NCI-H1105 treated with DMSO at 0.1 percent for 48 hours (cell line): Measurements from ENCODE around the gene PRPF40A.
A peak's percentile ranks its signal among the peaks of the same experiment; 100 is the strongest.

ENCODE experiments used
- DNase-seq: peaks from one replicate; lab custom pipeline; 2025; lab: John Stamatoyannopoulos, UW

PRPF40A gene

GRCh38 chr2:152651834-152652233 lies 65.4 kb downstream of the PRPF40A start:
- DNase-seq: peak; percentile 3

GRCh38 chr2:152650768-152651371 lies 66.4 kb downstream of the PRPF40A start:
- no peak for DNase-seq

GRCh38 chr2:152649997-152650396 lies 67.3 kb downstream of the PRPF40A start:
- no peak for DNase-seq

- peak; percentile 15 for DNase-seq
Observed at GRCh38 chr2:152648336-152648735, 68.9 kb downstream of the PRPF40A start.

- DNase-seq: peak; percentile 90
Observed at GRCh38 chr2:152647552-152647951, 69.7 kb downstream of the PRPF40A start.

- no peak for DNase-seq
Observed at GRCh38 chr2:152646775-152647174, 70.5 kb downstream of the PRPF40A start.

- DNase-seq: no peak
Observed at GRCh38 chr2:152646264-152646663, 71.0 kb downstream of the PRPF40A start.

GRCh38 chr2:152644189-152644873 lies 72.9 kb downstream of the PRPF40A start:
- no peak for DNase-seq

- no peak for DNase-seq
Observed at GRCh38 chr2:152638590-152638989, 78.7 kb downstream of the PRPF40A start.

- DNase-seq: no peak
Observed at GRCh38 chr2:152638056-152638455, 79.2 kb downstream of the PRPF40A start.

GRCh38 chr2:152637251-152637650 lies 80.0 kb downstream of the PRPF40A start:
- DNase-seq: no peak

- DNase-seq: peak; percentile 26
Observed at GRCh38 chr2:152635635-152636298, 81.5 kb downstream of the PRPF40A start.

- no peak for DNase-seq
Observed at GRCh38 chr2:152632736-152633135, 84.5 kb downstream of the PRPF40A start.

GRCh38 chr2:152630466-152630865 lies 86.8 kb downstream of the PRPF40A start:
- no peak for DNase-seq

- no peak for DNase-seq
Observed at GRCh38 chr2:152629202-152629601, 88.1 kb downstream of the PRPF40A start.

- peak; percentile 21 for DNase-seq
Observed at GRCh38 chr2:152627351-152627957, 89.8 kb downstream of the PRPF40A start.

GRCh38 chr2:152626911-152627339 lies 90.3 kb downstream of the PRPF40A start:
- no peak for DNase-seq

GRCh38 chr2:152624805-152625204 lies 92.5 kb downstream of the PRPF40A start:
- DNase-seq: no peak

- no peak for DNase-seq
Observed at GRCh38 chr2:152623775-152624174, 93.5 kb downstream of the PRPF40A start.

- DNase-seq: no peak
Observed at GRCh38 chr2:152623076-152623740, 94.1 kb downstream of the PRPF40A start.

GRCh38 chr2:152622219-152622618 lies 95.0 kb downstream of the PRPF40A start:
- DNase-seq: no peak

- DNase-seq: no peak
Observed at GRCh38 chr2:152620985-152621384, 96.3 kb downstream of the PRPF40A start.
